ENCODE measurements around the gene SERPINB10. TPM values are rescaled to one million over a fixed set of nuclear protein-coding genes. Genes with fewer than 3 reads are reported as not detected.
"Not testable (repeated sequence)": the region's sequence is repeated elsewhere in the genome, so short reads cannot be mapped to it uniquely, and the experiment has no call there.

The SERPINB10 gene
- total RNA-seq, 2 experiments from 2014 or later, result not detected

DNA sequence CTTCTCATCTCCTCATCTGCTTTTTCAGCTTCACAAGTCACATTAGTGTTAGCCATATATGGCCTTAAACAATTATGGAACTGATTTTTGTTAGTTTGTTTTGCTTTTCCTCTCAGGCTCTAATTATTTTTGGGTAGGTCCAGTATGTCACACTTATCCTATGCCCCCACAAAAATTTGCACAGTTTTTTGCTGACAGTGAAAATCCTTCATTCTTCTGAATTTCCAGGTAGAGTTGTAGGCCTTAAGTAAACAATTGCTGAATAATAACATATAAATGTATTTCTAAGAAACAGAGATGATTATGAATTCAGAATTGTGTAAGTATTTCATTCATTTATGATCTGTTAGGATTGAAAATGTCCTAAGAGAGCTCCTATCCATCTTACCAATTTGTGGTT is 8.6 kb upstream of the SERPINB10 start:
- DNase-seq, result no peak
- CTCF ChIA-PET, result interaction anchor here (0.6 kb wide), 1 partner anchor 22 kb away, joined by 3 read pairs; no protein-coding TSS in a partner anchor

DNA sequence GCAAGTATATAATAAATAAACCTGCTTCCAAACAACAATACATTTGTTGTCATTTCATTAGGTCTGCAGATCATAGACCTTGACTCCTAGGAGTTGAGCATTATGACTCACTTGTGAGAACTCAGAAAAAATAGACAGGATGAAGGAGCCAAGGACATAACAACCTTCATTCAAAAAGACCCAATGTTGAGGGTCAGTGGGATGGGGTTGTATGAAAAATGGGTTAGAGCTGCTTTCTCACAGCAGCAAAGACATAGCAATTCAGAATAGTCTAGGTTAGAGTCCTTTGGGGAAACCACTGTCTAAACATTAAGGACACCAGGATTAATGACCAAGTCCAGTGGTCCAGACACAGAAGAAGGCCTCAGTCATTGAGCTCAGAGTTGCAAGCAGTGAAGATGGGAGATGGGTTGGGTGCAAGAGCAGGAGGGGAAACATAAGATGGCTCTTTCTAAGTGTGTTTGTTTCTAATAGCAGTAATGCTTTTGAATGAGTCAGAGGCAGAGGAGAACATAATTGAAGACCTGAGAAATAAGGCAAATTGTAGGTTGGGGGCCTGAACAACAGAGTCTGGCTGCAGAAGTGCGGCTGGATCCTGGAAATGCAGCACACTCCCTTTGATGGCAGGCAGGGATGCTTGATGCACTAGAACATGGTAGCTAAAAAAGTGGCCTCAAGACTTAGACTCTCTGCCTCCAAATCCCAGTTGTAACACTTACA is 3.7 kb upstream of the SERPINB10 start:
- Mint-ChIP-seq H3K4me3 (no peak overlapping the region), H3K36me3 (ENCODE audit: low read depth) (no peaks in the 10 kb centered on the region), H3K4me1 (no peaks in the 10 kb centered on the region), H3K27ac (no peak overlapping the region), H3K27me3 (peaks cover 10% of the 10 kb centered on the region), H3K9me3 (no peaks in the 10 kb centered on the region)
- no peak for DNase-seq
- CTCF ChIA-PET, result interaction anchor here (1.4 kb wide), 1 partner anchor 13 kb away, joined by 3 read pairs; no protein-coding TSS in a partner anchor
- POLR2A ChIA-PET, result no interaction called here

More for the DNA sequence above, 8.6 kb upstream of the SERPINB10 start:
- H3K27ac Mint-ChIP-seq, result no peak overlapping the region
- no peak overlapping the region for H3K4me3 Mint-ChIP-seq
- no peaks in the 10 kb centered on the region for H3K9me3 Mint-ChIP-seq
- POLR2A ChIA-PET, result no interaction called here
- H3K4me1 Mint-ChIP-seq, result no peaks in the 10 kb centered on the region
- no peaks in the 10 kb centered on the region for H3K36me3 Mint-ChIP-seq (ENCODE audit: low read depth)
- peaks cover 11% of the 10 kb centered on the region for H3K27me3 Mint-ChIP-seq

DNA sequence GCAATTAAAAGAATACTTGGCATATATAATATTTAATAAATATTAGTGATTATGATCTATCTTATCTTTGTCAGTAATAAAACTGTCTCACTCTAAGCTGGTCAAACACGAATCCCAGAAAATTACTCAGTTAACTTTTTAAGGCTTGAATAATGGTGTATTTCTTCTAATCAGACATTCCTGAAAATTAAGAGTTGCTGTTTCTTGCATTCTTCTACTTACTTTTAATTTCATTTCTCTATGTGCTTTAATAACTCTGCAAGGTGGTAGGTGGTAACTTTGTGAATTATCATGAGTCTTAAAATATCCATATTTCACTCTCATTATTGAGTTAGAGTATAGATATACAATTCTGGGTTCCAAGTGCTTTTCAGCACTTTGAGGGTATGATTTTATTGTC is 3.1 kb upstream of the SERPINB10 start:
- Mint-ChIP-seq H3K9me3 (no peaks in the 10 kb centered on the region), H3K4me3 (no peak overlapping the region), H3K27me3 (peaks cover 10% of the 10 kb centered on the region), H3K36me3 (ENCODE audit: low read depth) (no peaks in the 10 kb centered on the region), H3K27ac (no peak overlapping the region), H3K4me1 (no peaks in the 10 kb centered on the region)
- no peak for DNase-seq
- POLR2A ChIA-PET, result no interaction called here
- CTCF ChIA-PET, result no interaction called here

DNA sequence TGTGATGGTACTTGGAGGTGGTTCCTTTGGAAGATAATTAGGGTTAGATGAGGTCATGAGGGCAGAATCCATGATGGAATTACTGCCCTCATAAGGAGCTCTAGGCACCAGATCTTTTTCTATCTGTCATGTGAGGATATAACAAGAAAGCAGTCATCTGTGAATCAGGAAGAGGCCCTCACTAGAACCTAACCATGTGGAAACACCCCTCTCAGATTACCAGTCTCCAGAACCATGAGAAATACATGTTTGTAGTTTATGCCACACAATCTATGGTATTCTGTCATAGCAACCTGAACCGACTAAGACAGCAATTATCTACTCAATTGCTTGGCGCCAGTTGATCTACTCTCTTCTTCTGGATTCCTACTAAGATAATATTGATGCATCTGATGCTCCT is 2.4 kb upstream of the SERPINB10 start:
- H3K27ac Mint-ChIP-seq, result no peak overlapping the region
- ChIA-PET CTCF (no interaction called here), POLR2A (no interaction called here)
- H3K4me1 Mint-ChIP-seq, result no peaks in the 10 kb centered on the region
- no peak overlapping the region for H3K4me3 Mint-ChIP-seq
- peaks cover 8% of the 10 kb centered on the region for H3K27me3 Mint-ChIP-seq
- no peaks in the 10 kb centered on the region for H3K36me3 Mint-ChIP-seq (ENCODE audit: low read depth)
- no peaks in the 10 kb centered on the region for H3K9me3 Mint-ChIP-seq
- DNase-seq, result no peak

DNA sequence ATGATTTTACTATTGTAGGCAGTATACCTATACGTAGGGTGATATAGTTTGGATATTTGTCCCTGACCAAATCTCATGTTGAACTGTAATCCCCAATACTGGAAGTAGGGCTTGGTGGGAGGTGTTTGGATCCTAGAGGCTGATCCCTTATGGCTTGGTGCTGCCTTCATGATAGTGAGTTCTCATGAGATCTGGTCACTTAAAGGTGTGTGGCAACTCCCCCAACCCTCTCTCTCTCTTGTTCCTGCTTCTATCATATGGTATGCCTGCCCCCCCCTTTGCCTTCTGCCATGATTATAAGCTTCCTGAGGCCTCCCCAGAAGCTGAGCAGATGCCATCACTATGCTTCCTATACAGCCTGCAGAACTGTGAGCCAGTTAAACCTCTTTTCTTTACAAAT is 1.7 kb upstream of the SERPINB10 start:
- Mint-ChIP-seq H3K27me3 (peaks cover 4% of the 10 kb centered on the region), H3K4me1 (no peaks in the 10 kb centered on the region), H3K9me3 (no peaks in the 10 kb centered on the region), H3K36me3 (ENCODE audit: low read depth) (no peaks in the 10 kb centered on the region), H3K27ac (no peak overlapping the region), H3K4me3 (no peak overlapping the region)
- ChIA-PET POLR2A (no interaction called here), CTCF (no interaction called here)
- no peak for DNase-seq

DNA sequence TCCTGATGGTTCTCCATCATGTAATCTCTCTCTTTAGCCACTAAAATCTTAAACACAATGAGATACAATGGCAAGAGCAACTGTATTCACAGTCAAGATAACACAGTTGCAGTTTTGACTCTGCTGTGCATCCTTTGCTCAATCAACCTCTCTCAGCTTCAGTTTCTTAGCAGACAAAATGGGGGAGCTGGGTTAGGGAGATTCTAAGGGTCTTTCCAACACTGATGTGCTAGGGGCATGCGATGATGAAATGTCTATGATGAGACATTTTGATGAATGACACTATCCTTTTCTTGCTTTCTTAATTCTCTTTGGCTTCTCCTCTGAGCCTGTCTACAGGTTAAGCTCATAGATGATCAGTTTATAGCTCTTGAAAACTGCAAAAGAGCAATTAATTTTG is 1.1 kb downstream of the SERPINB10 start:
- Mint-ChIP-seq H3K4me3 (no peak overlapping the region), H3K4me1 (no peaks in the 10 kb centered on the region), H3K27ac (no peak overlapping the region), H3K9me3 (no peaks in the 10 kb centered on the region), H3K36me3 (ENCODE audit: low read depth) (no peaks in the 10 kb centered on the region), H3K27me3 (peaks cover 16% of the 10 kb centered on the region)
- ChIA-PET CTCF (interaction anchor here (0.6 to 1.8 kb wide), 3 partner anchors 9 to 1205 kb away, joined by 3 to 4 read pairs (median 3); no protein-coding TSS in a partner anchor), POLR2A (no interaction called here)
- DNase-seq, result no peak

DNA sequence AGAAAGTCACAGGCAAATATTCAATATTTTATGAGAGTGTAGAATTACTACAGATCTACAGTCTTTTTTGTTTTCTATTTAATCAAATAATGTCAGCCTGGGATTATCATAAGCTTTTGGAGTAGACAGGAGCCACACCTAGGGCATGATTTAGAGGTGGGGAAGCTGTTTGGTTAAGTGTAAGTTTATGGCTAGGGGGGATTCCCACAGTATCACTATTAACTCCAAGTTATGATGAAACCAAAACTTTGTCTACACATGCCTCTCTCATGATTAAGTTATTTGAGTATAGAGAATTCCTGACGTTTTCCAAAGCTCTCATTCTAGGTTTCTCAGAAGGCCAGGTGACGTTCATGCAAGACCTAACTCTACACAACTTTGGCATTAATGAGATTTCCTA is 2.1 kb downstream of the SERPINB10 start:
- POLR2A ChIA-PET, result no interaction called here
- no peaks in the 10 kb centered on the region for H3K4me1 Mint-ChIP-seq
- DNase-seq, result no peak
- peaks cover 14% of the 10 kb centered on the region for H3K27me3 Mint-ChIP-seq
- CTCF ChIA-PET, result interaction anchor here (1.8 kb wide), 1 partner anchor 26 kb away, joined by 4 read pairs; no protein-coding TSS in a partner anchor
- no peaks in the 10 kb centered on the region for H3K36me3 Mint-ChIP-seq (ENCODE audit: low read depth)
- H3K9me3 Mint-ChIP-seq, result no peaks in the 10 kb centered on the region
- no peak overlapping the region for H3K27ac Mint-ChIP-seq
- no peak overlapping the region for H3K4me3 Mint-ChIP-seq

DNA sequence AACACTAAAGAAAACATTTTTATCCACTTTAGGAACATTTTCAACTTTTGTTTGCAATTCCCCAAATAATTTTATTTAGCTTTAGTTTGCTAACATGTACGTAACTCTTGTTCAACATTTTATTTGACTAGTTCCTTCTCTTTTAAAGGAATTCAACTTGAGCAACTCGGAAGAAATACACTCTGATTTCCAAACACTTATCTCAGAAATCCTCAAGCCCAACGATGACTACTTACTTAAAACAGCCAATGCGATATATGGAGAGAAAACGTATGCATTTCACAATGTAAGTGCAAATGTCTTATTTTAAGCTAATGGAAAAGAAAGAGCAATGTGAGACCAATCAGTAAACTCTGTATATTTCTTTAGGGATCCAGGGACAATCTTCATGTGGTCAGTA is 10.1 kb downstream of the SERPINB10 start:
- Mint-ChIP-seq H3K9me3 (no peaks in the 10 kb centered on the region), H3K4me1 (no peaks in the 10 kb centered on the region), H3K27ac (no peak overlapping the region), H3K27me3 (peaks cover 27% of the 10 kb centered on the region), H3K36me3 (ENCODE audit: low read depth) (no peaks in the 10 kb centered on the region), H3K4me3 (no peak overlapping the region)
- POLR2A ChIA-PET, result no interaction called here
- CTCF ChIA-PET, result interaction anchor here (1.3 kb wide), 1 partner anchor 10 kb away, joined by 3 read pairs; the partner anchor contains the start of gene SERPINB10
- no peak for DNase-seq

DNA sequence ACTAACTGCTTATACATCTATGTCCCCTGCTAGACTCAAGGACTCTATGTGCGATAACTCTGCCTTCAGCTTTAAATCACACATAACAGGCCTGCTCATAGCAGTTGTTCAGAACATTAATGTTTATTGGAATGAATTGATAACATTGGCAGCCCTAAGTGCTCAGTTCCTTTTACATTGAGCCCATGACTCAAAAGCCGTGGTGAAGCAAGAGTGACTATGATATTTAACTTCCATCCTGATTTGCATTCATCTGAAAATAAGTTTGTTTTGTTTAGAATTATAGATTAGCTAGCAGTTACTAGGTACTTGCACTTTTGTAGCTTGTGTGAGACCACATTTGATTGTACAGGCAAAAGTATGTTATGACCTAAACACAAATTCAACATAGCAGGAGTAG is 14.3 kb downstream of the SERPINB10 start:
- DNase-seq, result no peak
- H3K9me3 Mint-ChIP-seq, result no peaks in the 10 kb centered on the region
- ChIA-PET CTCF (interaction anchor here (1.0 kb wide), 1 partner anchor 14 kb away, joined by 3 read pairs; no protein-coding TSS in a partner anchor), POLR2A (no interaction called here)
- H3K27me3 Mint-ChIP-seq, result peaks cover 25% of the 10 kb centered on the region
- no peak overlapping the region for H3K4me3 Mint-ChIP-seq
- no peak overlapping the region for H3K27ac Mint-ChIP-seq
- H3K36me3 Mint-ChIP-seq (ENCODE audit: low read depth), result no peaks in the 10 kb centered on the region
- H3K4me1 Mint-ChIP-seq, result no peaks in the 10 kb centered on the region

DNA sequence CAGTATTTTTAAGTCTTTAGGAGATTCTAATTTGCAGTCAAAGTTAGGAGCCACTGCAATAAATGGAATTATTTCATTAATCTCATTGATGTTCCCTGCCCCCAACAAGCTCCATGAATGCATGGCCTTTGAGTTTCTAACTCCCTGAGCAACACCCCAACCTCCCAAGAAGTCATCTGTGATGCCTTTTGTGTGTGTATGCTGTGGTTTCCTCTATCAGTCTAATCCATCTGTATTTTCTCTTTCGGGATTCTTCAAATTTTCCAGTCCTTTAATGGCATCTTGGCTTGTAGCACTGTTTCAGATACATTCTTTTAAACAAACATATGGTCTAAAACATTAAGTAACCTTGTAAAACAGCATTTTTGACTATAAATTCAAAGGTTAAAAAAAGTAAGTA is 16.8 kb downstream of the SERPINB10 start:
- Mint-ChIP-seq H3K27ac (no peak overlapping the region), H3K9me3 (no peaks in the 10 kb centered on the region), H3K27me3 (peaks cover 20% of the 10 kb centered on the region), H3K36me3 (ENCODE audit: low read depth) (no peaks in the 10 kb centered on the region), H3K4me1 (no peaks in the 10 kb centered on the region), H3K4me3 (no peak overlapping the region)
- ChIA-PET CTCF (interaction anchor here (1.0 kb wide), 1 partner anchor 12 kb away, joined by 3 read pairs; no protein-coding TSS in a partner anchor), POLR2A (no interaction called here)
- no peak for DNase-seq

DNA sequence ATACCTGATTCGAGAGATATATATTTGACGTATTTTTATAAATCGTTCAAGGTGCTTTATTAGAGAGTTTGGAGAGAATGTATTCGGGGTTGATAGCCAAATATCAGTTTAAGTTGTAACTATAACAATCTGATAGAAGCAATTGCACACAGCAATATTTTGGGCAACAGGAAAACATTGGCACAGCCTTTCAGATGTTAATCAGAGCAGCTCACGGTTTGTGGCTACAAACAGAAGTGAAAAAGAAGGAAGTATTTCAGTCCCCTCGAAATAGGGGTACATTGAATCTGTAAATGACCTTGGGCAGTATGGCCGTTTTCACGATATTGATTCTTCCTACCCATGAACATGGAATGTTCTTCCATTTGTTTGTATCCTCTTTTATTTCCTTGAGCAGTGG is 20.6 kb downstream of the SERPINB10 start:
- no peak for DNase-seq
- no peak overlapping the region for H3K4me3 Mint-ChIP-seq
- CTCF ChIA-PET, result interaction anchor here (0.9 kb wide), 1 partner anchor 9 kb away, joined by 3 read pairs; no protein-coding TSS in a partner anchor
- no peaks in the 10 kb centered on the region for H3K36me3 Mint-ChIP-seq (ENCODE audit: low read depth)
- peaks cover 28% of the 10 kb centered on the region for H3K27me3 Mint-ChIP-seq
- no peaks in the 10 kb centered on the region for H3K9me3 Mint-ChIP-seq
- H3K27ac Mint-ChIP-seq, result no peak overlapping the region
- no peaks in the 10 kb centered on the region for H3K4me1 Mint-ChIP-seq
- POLR2A ChIA-PET, result no interaction called here

DNA sequence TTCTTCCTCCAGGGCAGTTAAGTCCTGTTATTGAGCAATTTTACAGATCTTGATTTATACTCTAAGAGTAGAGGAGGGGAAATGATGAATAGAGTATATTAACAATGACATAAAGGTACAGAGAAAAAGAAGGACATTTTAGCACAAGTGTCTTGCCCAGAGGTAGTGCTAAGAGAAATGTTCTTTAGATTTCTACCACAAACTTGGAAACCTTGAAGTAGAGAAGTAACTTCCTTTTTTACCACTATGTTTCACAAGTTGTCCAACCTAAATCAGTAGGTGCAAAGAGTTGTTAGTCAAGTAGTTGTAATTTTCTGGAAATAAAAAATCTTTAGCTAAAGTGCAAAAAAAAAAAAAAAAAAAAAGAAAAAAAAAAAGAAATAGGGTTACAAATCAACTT is 21.6 kb downstream of the SERPINB10 start:
- H3K4me3 Mint-ChIP-seq; H3K36me3 Mint-ChIP-seq (ENCODE audit: low read depth); DNase-seq; H3K9me3 Mint-ChIP-seq; H3K27ac Mint-ChIP-seq; H3K4me1 Mint-ChIP-seq; CTCF ChIA-PET; POLR2A ChIA-PET: not testable (repeated sequence)
- peaks cover 30% of the 10 kb centered on the region for H3K27me3 Mint-ChIP-seq

DNA sequence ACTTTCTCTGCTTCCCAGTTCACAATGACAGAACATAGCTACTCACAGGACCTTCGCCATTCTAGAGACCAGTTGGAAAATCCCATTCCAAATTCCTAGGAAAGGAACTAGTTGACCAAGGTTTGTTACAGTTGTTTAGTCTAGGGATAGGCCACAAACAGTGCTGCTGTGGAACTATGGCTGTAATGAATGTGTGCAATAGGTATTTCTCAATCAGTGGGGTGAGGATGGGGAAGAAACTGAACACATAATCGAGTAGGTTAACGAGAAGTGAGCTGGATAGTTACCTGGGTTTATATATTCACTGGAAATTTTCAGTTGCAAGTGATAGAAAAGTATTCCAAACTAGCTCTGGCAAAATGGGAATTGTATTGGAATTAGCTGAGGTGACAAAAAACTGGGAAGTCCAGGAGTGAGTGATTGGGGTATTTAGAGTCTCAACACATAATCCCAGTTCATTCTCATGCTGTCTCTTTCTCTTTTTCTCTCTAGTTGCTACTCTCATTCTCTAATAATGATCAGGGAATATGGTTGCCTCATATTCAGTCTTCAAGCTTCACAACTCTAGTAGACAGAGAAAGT is 23.1 kb downstream of the SERPINB10 start:
- DNase-seq, result no peak
- no peak overlapping the region for H3K4me3 Mint-ChIP-seq
- ChIA-PET POLR2A (no interaction called here), CTCF (interaction anchor here (0.6 kb wide), 1 partner anchor 348 kb away, joined by 3 read pairs; no protein-coding TSS in a partner anchor)
- H3K4me1 Mint-ChIP-seq, result no peaks in the 10 kb centered on the region
- no peaks in the 10 kb centered on the region for H3K36me3 Mint-ChIP-seq (ENCODE audit: low read depth)
- peaks cover 38% of the 10 kb centered on the region for H3K27me3 Mint-ChIP-seq
- no peak overlapping the region for H3K27ac Mint-ChIP-seq
- no peaks in the 10 kb centered on the region for H3K9me3 Mint-ChIP-seq
